Measurements from ENCODE around the gene RLN3. TPM values are rescaled to one million over a fixed set of nuclear protein-coding genes. Genes with fewer than 3 reads are reported as not detected.

Gene RLN3
- total and polyA plus RNA-seq, 10 of the 15 experiments (the other 5 are each of a cell fraction or from before 2014, with no cell fraction given) = not detected

DNA sequence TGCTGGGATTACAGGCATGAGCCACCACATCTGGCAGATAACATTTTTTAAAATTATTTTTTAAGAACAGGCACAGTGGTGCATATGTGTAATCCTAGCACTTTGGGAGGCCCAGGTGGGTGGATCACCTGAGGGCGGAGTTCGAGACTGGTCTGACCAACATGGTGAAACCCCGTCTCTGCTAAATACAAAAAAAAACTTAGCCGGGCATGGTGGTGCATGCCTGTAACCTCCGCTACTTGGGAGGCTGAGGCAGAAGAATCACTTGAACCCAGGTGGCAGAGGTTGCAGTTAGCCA lies 34.6 kb downstream of the RLN3 start (continued):
- TF ChIP-seq HDAC2 (IDR thresholded peaks at IDR 0.05) (no peak), MTA2 (IDR thresholded peaks at IDR 0.05; ENCODE audit: low read depth) (no peak), TCF12 (IDR thresholded peaks at IDR 0.05; ENCODE audit: low read depth, low read length) (no peak), FOXK2 (IDR thresholded peaks at IDR 0.05) (no peak), NFIC (IDR thresholded peaks at IDR 0.05; ENCODE audit: low read depth, low read length) (no peak), PAX8 (IDR thresholded peaks at IDR 0.05) (no peak), SUPT20H (IDR thresholded peaks at IDR 0.05; ENCODE audit: borderline replicate concordance, control insufficient read depth, low read depth, low read length) (no peak)
- TF ChIP-seq, protein P1, sequence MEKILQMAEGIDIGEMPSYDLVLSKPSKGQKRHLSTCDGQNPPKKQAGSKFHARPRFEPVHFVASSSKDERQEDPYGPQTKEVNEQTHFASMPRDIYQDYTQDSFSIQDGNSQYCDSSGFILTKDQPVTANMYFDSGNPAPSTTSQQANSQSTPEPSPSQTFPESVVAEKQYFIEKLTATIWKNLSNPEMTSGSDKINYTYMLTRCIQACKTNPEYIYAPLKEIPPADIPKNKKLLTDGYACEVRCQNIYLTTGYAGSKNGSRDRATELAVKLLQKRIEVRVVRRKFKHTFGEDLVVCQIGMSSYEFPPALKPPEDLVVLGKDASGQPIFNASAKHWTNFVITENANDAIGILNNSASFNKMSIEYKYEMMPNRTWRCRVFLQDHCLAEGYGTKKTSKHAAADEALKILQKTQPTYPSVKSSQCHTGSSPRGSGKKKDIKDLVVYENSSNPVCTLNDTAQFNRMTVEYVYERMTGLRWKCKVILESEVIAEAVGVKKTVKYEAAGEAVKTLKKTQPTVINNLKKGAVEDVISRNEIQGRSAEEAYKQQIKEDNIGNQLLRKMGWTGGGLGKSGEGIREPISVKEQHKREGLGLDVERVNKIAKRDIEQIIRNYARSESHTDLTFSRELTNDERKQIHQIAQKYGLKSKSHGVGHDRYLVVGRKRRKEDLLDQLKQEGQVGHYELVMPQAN (conservative IDR thresholded peaks at IDR 0.05) = no peak

DNA sequence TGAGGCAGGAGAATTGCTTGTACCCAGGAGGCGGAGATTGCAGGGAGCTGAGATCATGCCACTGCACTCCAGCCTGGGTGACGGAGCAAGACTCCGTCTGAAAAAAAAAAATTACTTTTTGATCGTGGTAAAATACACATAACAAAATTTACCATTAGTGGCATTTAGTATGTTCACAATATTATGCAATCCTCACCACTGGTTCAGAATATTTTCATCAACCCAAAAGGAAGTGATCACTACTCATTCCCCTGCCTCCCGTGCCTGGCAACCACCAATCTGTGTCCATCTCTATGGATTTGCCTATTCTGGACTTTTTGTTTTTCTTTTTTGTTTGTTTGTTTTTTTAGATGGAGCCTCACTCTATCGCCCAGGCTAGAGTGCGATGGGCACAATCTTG lies 35.2 kb downstream of the RLN3 start:
- in situ Hi-C loops (cut with MboI) = loop anchor here (25.0 kb wide), 1 partner anchor 776 kb away; no protein-coding TSS in a partner anchor

More for the DNA sequence above, 35.2 kb downstream of the RLN3 start:
- Histone ChIP-seq H3K4me1 (ENCODE audit: control insufficient read depth, insufficient read depth, low read length) (no peaks in the 10 kb centered on the region), H3K9me3 (replicated peaks; ENCODE audit: control insufficient read depth, insufficient read depth, low read length) (no peaks in the 10 kb centered on the region), H2AFZ (ENCODE audit: control insufficient read depth, low read depth, low read length) (no peak overlapping the region), H3K9ac (ENCODE audit: control insufficient read depth, insufficient read depth, low read length) (no peak overlapping the region), H4K20me1 (ENCODE audit: control insufficient read depth, insufficient read depth) (no peaks in the 10 kb centered on the region; the same call in 1 of the 2 replicates), H3K79me2 (ENCODE audit: control insufficient read depth, insufficient read depth, low read length) (no peaks in the 10 kb centered on the region), H3K27me3 (replicated peaks in 1 of 2; ENCODE audit: control insufficient read depth in 2 of 2, insufficient read depth in 2 of 2, low read length in 1 of 2) (peaks cover 0 to 4% of the 10 kb centered on the region in 2 experiments; a peak in 3 of 4 replicates), H3K4me2 (ENCODE audit: control insufficient read depth, insufficient read depth) (no peak overlapping the region), H3K4me3 (no peak overlapping the region), H3K36me3 (ENCODE audit: control insufficient read depth in 2 of 2, insufficient read depth in 2 of 2, low read length in 1 of 2) (no peaks in the 10 kb centered on the region), H3K27ac (ENCODE audit: control insufficient read depth, insufficient read depth) (no peak overlapping the region)
- CTCF ChIA-PET = interaction anchor here (1.3 kb wide), 1 partner anchor 9 kb away, joined by 3 read pairs; no protein-coding TSS in a partner anchor
- TF ChIP-seq ZNF384 (IDR thresholded peaks at IDR 0.05; ENCODE audit: borderline replicate concordance, low read depth, low read length) = no peak
- no peak for TF ChIP-seq NBN (IDR thresholded peaks at IDR 0.05)
- TF ChIP-seq PAX5 (IDR thresholded peaks at IDR 0.05; ENCODE audit: borderline replicate concordance, low read depth, low read length) = no peak
- no peak for TF ChIP-seq SMAD5 (IDR thresholded peaks at IDR 0.05; ENCODE audit: low read depth)
- no peak for TF ChIP-seq HDGF (IDR thresholded peaks at IDR 0.05)
- DNase-seq (ENCODE audit: low read depth, low spot score) (no peak), ATAC-seq (no peak), FAIRE-seq (no peak)
- intact Hi-C loops (cut with micrococcal nuclease; ENCODE audit: unreplicated experiment) = no loop called here
- SMC1A ChIA-PET (ENCODE audit: uncharacterized antibody, unreplicated experiment) = no interaction called here
- BruUV-seq (replicated peaks) = no TSS peak
- RAD21 ChIA-PET (ENCODE audit: unreplicated experiment) = no interaction called here
- POLR2A ChIA-PET = no interaction called here
- WGBS (ENCODE audit: insufficient coverage, insufficient replicate concordance, low lambda C conversion rate, missing lambda C conversion rate) = 44% methylated on average over 7 of the region's 7 CpGs
